ENCODE measurements around the gene TMPRSS7.
A peak's percentile ranks its signal among the peaks of the same experiment; 100 is the strongest.

DNA sequence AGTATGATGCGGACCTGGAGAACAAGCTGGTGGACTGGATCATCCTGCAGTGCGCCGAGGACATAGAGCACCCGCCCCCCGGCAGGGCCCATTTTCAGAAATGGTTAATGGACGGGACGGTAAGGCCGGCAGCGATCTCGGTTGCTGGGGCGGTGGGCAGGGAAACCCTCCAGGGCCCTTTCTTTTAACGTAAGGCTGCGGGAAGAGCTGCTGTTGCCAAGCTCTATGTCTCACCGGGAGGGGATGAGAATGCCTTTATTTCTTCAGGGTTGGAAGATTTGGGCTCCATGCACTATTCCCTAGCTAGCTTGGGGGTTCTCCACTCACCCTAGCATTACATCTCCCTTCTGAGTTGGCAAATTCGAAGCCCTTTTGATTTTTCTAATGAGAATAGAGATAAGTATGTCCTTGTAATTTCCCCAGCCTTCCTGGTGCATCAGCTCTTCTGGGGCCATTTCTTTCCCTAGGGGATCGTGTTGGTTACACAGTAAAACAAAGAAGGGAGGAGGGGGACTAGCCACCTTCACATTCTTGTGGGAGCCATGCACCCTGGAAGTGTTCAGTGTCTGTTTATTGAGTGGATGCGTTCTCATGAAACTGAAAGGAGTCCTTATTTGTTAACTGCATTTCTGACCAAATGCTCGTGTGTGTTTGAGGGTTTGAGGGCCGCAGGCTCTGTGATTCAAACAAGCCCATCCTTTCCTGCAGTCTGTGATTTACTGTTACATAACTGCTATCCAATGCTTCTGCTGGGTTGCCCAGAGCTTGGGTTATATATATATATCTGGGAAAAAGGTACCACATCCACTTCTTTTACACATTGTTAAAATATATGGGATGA is 34.8 kb upstream of the TMPRSS7 start:
- TF ChIP-seq, protein P1, sequence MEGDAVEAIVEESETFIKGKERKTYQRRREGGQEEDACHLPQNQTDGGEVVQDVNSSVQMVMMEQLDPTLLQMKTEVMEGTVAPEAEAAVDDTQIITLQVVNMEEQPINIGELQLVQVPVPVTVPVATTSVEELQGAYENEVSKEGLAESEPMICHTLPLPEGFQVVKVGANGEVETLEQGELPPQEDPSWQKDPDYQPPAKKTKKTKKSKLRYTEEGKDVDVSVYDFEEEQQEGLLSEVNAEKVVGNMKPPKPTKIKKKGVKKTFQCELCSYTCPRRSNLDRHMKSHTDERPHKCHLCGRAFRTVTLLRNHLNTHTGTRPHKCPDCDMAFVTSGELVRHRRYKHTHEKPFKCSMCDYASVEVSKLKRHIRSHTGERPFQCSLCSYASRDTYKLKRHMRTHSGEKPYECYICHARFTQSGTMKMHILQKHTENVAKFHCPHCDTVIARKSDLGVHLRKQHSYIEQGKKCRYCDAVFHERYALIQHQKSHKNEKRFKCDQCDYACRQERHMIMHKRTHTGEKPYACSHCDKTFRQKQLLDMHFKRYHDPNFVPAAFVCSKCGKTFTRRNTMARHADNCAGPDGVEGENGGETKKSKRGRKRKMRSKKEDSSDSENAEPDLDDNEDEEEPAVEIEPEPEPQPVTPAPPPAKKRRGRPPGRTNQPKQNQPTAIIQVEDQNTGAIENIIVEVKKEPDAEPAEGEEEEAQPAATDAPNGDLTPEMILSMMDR (IDR thresholded peaks at IDR 0.05; ENCODE audit: poor library complexity, severe bottlenecking), result no peak
- TF ChIP-seq, protein P2, sequence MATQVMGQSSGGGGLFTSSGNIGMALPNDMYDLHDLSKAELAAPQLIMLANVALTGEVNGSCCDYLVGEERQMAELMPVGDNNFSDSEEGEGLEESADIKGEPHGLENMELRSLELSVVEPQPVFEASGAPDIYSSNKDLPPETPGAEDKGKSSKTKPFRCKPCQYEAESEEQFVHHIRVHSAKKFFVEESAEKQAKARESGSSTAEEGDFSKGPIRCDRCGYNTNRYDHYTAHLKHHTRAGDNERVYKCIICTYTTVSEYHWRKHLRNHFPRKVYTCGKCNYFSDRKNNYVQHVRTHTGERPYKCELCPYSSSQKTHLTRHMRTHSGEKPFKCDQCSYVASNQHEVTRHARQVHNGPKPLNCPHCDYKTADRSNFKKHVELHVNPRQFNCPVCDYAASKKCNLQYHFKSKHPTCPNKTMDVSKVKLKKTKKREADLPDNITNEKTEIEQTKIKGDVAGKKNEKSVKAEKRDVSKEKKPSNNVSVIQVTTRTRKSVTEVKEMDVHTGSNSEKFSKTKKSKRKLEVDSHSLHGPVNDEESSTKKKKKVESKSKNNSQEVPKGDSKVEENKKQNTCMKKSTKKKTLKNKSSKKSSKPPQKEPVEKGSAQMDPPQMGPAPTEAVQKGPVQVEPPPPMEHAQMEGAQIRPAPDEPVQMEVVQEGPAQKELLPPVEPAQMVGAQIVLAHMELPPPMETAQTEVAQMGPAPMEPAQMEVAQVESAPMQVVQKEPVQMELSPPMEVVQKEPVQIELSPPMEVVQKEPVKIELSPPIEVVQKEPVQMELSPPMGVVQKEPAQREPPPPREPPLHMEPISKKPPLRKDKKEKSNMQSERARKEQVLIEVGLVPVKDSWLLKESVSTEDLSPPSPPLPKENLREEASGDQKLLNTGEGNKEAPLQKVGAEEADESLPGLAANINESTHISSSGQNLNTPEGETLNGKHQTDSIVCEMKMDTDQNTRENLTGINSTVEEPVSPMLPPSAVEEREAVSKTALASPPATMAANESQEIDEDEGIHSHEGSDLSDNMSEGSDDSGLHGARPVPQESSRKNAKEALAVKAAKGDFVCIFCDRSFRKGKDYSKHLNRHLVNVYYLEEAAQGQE (IDR thresholded peaks at IDR 0.05; ENCODE audit: borderline replicate concordance), result peak; percentile 13
- no peak for TF ChIP-seq RAD21 (conservative IDR thresholded peaks at IDR 0.05)
